Loucy (cell line): ENCODE results near the gene NCF2.
"Not testable (repeated sequence)": the region's sequence is repeated elsewhere in the genome, so short reads cannot be mapped to it uniquely, and the experiment has no call there.

Experiments used
- H2AFZ ChIP-seq: fragments of 200-600 bp; sonication (generic); 2 replicates; pipeline ENCODE4 v1.6.0; 2016; ENCODE audit warnings: antibody characterized with exemption, mild to moderate bottlenecking, low read length, moderate library complexity
- H3F3A ChIP-seq: fragments of 200-600 bp; 2 replicates; pipeline ENCODE4 v1.6.0; 2016; ENCODE audit warnings: antibody characterized with exemption, low read depth, mild to moderate bottlenecking
- H3K27me3 ChIP-seq: fragments of 200-600 bp; sonication (generic); 2 replicates; pipeline ENCODE4 v1.6.1; 2014; ENCODE audit warnings: low read length, mild to moderate bottlenecking; ENCODE audit not compliant: insufficient read depth, poor library complexity, severe bottlenecking
- H3K36me3 ChIP-seq: fragments of 200-600 bp; sonication (generic); 2 replicates; pipeline ENCODE4 v1.6.1; 2016; ENCODE audit warnings: low read length; ENCODE audit not compliant: insufficient read depth
- H3K4me1 ChIP-seq: fragments of 200-600 bp; sonication (generic); 2 replicates; pipeline ENCODE4 v1.5.1; 2014; ENCODE audit warnings: low read length, mild to moderate bottlenecking; ENCODE audit not compliant: insufficient read depth, poor library complexity, severe bottlenecking
- H3K4me2 ChIP-seq: fragments of 200-600 bp; sonication (generic); 2 replicates; pipeline ENCODE4 v1.6.0; 2014; ENCODE audit warnings: antibody characterized with exemption, low read length, low read depth, mild to moderate bottlenecking; ENCODE audit not compliant: poor library complexity, severe bottlenecking
- H3K4me3 ChIP-seq: fragments of 200-600 bp; sonication (generic); 2 replicates; pipeline ENCODE4 v1.5.1; 2014; ENCODE audit warnings: low read length, mild to moderate bottlenecking, mixed read lengths; ENCODE audit not compliant: poor library complexity, severe bottlenecking
- H3K79me2 ChIP-seq: fragments of 200-600 bp; sonication (generic); 2 replicates; pipeline ENCODE4 v1.6.1; 2014; ENCODE audit warnings: low read length; ENCODE audit not compliant: insufficient read depth
- H3K9ac ChIP-seq: fragments of 200-600 bp; sonication (generic); 2 replicates; pipeline ENCODE4 v1.6.0; 2014; ENCODE audit warnings: mild to moderate bottlenecking, low read depth, low read length, moderate library complexity; ENCODE audit not compliant: poor library complexity, severe bottlenecking
- H3K9me2 ChIP-seq: fragments of 200-600 bp; sonication (generic); replicated peaks from 2 replicates; pipeline ENCODE4 v1.6.1; 2016; ENCODE audit warnings: low read depth, low read length, mixed read lengths
- H3K9me3 ChIP-seq: fragments of 200-600 bp; sonication (generic); 2 replicates; pipeline ENCODE4 v1.6.1; 2014; ENCODE audit warnings: mild to moderate bottlenecking, antibody characterized with exemption, low read length, low read depth; ENCODE audit not compliant: insufficient read depth
- H4K20me1 ChIP-seq: fragments of 200-600 bp; sonication (generic); 2 replicates; pipeline ENCODE4 v1.6.0; 2014; ENCODE audit warnings: antibody characterized with exemption, low read length, mild to moderate bottlenecking; ENCODE audit not compliant: insufficient read depth, poor library complexity, severe bottlenecking
- CTCF ChIP-seq: fragments of 200-600 bp; sonication (generic); conservative IDR thresholded peaks from 2 replicates; pipeline ENCODE4 v1.5.1; 2014; ENCODE audit warnings: mild to moderate bottlenecking, antibody characterized with exemption, low read length
- EZH2phosphoT487 ChIP-seq: fragments of 200-600 bp; IDR thresholded peaks from 2 replicates; pipeline ENCODE4 v1.6.1; 2018; ENCODE audit warnings: antibody characterized with exemption, mild to moderate bottlenecking, moderate library complexity, borderline replicate concordance

NCF2 gene

GRCh38 chr1:183632114-183632513 lies 41.9 kb upstream of the NCF2 start:
- peaks cover 63% of the 10 kb centered on the region for H4K20me1 ChIP-seq
- peaks cover 8% of the 10 kb centered on the region for H3F3A ChIP-seq
- no peaks in the 10 kb centered on the region for H3K9me2 ChIP-seq
- H2AFZ ChIP-seq: no peak overlapping the region
- H3K4me2 ChIP-seq: peak overlapping the region; percentile 80
- H3K27me3 ChIP-seq: peaks cover 8% of the 10 kb centered on the region
- H3K9ac ChIP-seq: peak overlapping the region; percentile 98
- H3K4me3 ChIP-seq: peak overlapping the region; percentile 84
- H3K36me3 ChIP-seq: peaks cover 35% of the 10 kb centered on the region
- H3K79me2 ChIP-seq: peaks cover 78% of the 10 kb centered on the region
- H3K9me3 ChIP-seq: no peaks in the 10 kb centered on the region
- peaks cover 63% of the 10 kb centered on the region for H3K4me1 ChIP-seq
- no peak for TF ChIP-seq EZH2phosphoT487
- no peak for TF ChIP-seq CTCF

GRCh38 chr1:183630748-183631147 lies 40.5 kb upstream of the NCF2 start:
- Histone ChIP-seq H3K79me2 (peaks cover 86% of the 10 kb centered on the region), H3F3A (peaks cover 11% of the 10 kb centered on the region), H3K9ac (peak overlapping the region; percentile 98), H3K4me2 (peak overlapping the region; percentile 80), H3K9me3 (no peaks in the 10 kb centered on the region), H2AFZ (no peak overlapping the region), H3K36me3 (peaks cover 45% of the 10 kb centered on the region), H3K27me3 (peaks cover 8% of the 10 kb centered on the region), H4K20me1 (peaks cover 72% of the 10 kb centered on the region), H3K4me3 (peak overlapping the region; percentile 84), H3K4me1 (peaks cover 61% of the 10 kb centered on the region), H3K9me2 (no peaks in the 10 kb centered on the region)
- TF ChIP-seq EZH2phosphoT487 (no peak), CTCF (no peak)

DNA sequence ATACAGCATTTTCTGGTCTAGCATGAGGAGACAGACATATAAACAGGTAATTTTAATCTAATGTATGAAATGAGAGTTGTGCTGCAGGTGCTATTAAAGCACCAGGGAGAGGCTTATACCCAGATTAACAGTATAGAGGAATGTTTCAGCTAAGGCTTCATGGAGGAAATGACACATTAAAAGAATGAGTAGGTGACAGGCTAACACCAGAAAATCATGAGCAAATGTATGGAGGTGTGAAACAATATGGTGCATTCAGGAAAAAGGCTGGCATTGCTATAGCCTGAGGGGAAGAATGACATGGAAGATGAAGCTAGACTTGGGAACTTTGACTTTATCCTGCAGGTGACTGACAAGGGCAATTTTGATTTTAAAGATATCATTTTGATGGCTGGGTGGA lies 38.3 kb upstream of the NCF2 start:
- Histone ChIP-seq H3K27me3 (no peaks in the 10 kb centered on the region), H3K9me2 (no peaks in the 10 kb centered on the region), H3K9ac (no peak overlapping the region), H3K9me3 (no peaks in the 10 kb centered on the region), H3K4me2 (peak overlapping the region; percentile 80), H3K4me1 (peaks cover 61% of the 10 kb centered on the region), H3K4me3 (peak overlapping the region; percentile 17), H3K36me3 (peaks cover 57% of the 10 kb centered on the region), H2AFZ (no peak overlapping the region), H4K20me1 (peaks cover 74% of the 10 kb centered on the region), H3F3A (peaks cover 9% of the 10 kb centered on the region), H3K79me2 (peaks cover 70% of the 10 kb centered on the region)
- TF ChIP-seq EZH2phosphoT487: no peak
- no peak for TF ChIP-seq CTCF

DNA sequence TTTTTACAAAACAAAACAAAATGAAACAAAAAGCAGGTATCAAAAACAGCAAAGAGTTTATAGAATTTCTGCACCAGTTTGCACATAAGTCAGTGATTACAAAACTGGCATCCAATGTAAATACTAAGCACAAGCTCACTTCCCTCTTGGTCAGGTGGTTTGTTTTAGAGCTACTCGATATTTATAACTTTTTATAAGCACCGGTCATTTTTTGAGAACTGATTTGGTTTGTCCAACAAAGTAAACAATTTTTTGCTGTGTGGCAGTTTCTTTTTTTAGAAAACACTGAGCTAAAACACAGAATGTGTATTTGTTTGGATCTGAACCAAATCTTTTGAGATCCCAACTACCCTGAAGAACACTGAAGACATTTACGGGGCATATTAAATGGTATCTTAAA lies 36.0 kb upstream of the NCF2 start:
- not testable (repeated sequence) for H3K9me3 ChIP-seq, H2AFZ ChIP-seq, H3K4me3 ChIP-seq, H3K9ac ChIP-seq, H3F3A ChIP-seq, H3K4me2 ChIP-seq, H3K9me2 ChIP-seq, H3K27me3 ChIP-seq
- Histone ChIP-seq H3K4me1 (peaks cover 43% of the 10 kb centered on the region), H3K36me3 (peaks cover 57% of the 10 kb centered on the region), H4K20me1 (peaks cover 52% of the 10 kb centered on the region), H3K79me2 (peaks cover 48% of the 10 kb centered on the region)
